SIG-M5 (cell line): ENCODE results near the gene MYL11.

Experiments
- DNase-seq: peaks from one replicate; lab custom pipeline; 2025; lab: John Stamatoyannopoulos, UW

The MYL11 gene

DNA sequence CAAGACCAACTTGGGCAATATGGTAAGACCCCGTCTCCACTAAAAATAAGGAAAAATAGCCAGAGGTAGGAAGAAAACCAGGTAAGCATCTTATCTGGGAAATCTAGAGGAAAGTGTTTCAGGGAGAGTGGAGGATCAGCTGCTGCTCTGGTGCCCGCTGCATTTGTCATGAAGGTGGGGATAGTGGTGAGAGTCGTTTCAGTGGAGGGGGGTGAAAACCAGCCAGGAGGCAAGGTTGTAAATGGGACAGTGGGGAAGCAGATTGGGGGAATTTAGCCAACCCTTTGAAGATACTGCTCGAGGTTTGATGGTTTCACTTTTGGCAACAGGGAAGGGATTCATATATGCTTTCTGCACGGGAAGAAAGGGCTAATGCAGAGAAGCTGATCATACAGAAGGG, 46.4 kb downstream of the MYL11 start:
- no peak for DNase-seq
